ENCODE data around the gene VSNL1. TPM values are rescaled to one million over a fixed set of nuclear protein-coding genes. Genes with fewer than 3 reads are reported as not detected.

VSNL1 gene
- total RNA-seq, 1 experiment from 2014 or later = 0.43 TPM

- TF ChIP-seq, protein P1, sequence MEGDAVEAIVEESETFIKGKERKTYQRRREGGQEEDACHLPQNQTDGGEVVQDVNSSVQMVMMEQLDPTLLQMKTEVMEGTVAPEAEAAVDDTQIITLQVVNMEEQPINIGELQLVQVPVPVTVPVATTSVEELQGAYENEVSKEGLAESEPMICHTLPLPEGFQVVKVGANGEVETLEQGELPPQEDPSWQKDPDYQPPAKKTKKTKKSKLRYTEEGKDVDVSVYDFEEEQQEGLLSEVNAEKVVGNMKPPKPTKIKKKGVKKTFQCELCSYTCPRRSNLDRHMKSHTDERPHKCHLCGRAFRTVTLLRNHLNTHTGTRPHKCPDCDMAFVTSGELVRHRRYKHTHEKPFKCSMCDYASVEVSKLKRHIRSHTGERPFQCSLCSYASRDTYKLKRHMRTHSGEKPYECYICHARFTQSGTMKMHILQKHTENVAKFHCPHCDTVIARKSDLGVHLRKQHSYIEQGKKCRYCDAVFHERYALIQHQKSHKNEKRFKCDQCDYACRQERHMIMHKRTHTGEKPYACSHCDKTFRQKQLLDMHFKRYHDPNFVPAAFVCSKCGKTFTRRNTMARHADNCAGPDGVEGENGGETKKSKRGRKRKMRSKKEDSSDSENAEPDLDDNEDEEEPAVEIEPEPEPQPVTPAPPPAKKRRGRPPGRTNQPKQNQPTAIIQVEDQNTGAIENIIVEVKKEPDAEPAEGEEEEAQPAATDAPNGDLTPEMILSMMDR (IDR thresholded peaks at IDR 0.05; ENCODE audit: insufficient read depth in 1 of 2, low read depth in 1 of 2, low read length in 1 of 2, severe bottlenecking in 1 of 2, unreplicated experiment in 1 of 2) = no peak
- ChIA-PET POLR2A (no interaction called here), CTCF (no interaction called here)
- no TSS peak for BruUV-seq (replicated peaks)
- H3K27me3 ChIP-seq (replicated peaks; ENCODE audit: control insufficient read depth, insufficient read depth, low read length) = no peaks in the 10 kb centered on the region
- H3K36me3 ChIP-seq (ENCODE audit: control insufficient read depth, insufficient read depth, low read length) = no peaks in the 10 kb centered on the region
- Mint-ChIP-seq H3K4me3 (ENCODE audit: unreplicated experiment) (no peak overlapping the region), H3K27me3 (ENCODE audit: insufficient read depth, unreplicated experiment) (peaks cover 25% of the 10 kb centered on the region), H3K27ac (ENCODE audit: unreplicated experiment) (no peak overlapping the region), H3K9me3 (ENCODE audit: unreplicated experiment) (no peaks in the 10 kb centered on the region), H3K4me1 (ENCODE audit: low read depth, unreplicated experiment) (no peaks in the 10 kb centered on the region), H3K36me3 (ENCODE audit: insufficient read depth, unreplicated experiment) (peaks cover 16% of the 10 kb centered on the region)
- no peaks in the 10 kb centered on the region for H3K4me1 ChIP-seq
- intact Hi-C loops (cut with micrococcal nuclease; ENCODE audit: unreplicated experiment) = no loop called here
- H3K9me3 ChIP-seq = no peaks in the 10 kb centered on the region; the same call in 1 of the 2 replicates
- H3K4me3 ChIP-seq (ENCODE audit: low read depth, low read length) = no peak overlapping the region
- no peak for DNase-seq
These were observed 18.9 kb upstream of the VSNL1 start for GRCh38 chr2:17521621-17522020.

DNA sequence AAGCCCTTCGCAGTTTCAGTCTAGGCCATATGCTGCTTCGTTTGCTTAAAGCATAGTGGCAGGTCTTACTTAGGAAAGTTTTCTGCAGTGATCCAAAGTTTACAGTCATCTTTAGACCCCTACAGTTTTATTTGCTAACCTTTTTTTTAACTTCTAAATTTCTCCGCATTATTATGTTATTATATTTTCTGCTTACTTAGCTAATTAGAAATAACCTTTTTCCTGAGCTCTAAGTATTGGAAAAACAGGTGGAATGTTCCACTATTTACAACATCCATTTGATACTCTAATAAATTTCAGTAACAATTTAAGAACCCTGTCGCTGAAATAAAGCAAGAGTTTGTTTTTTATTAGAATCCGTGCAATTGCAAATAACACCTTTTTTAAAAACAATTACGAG, 18.2 kb upstream of the VSNL1 start:
- no peak overlapping the region for H3K4me3 Mint-ChIP-seq (ENCODE audit: unreplicated experiment)
- peaks cover 25% of the 10 kb centered on the region for H3K27me3 Mint-ChIP-seq (ENCODE audit: insufficient read depth, unreplicated experiment)
- intact Hi-C loops (cut with micrococcal nuclease; ENCODE audit: unreplicated experiment) = no loop called here
- H3K27ac Mint-ChIP-seq (ENCODE audit: unreplicated experiment) = no peak overlapping the region
- Histone ChIP-seq H3K9me3 (no peaks in the 10 kb centered on the region; the same call in 1 of the 2 replicates), H3K4me3 (ENCODE audit: low read depth, low read length) (no peak overlapping the region), H3K36me3 (ENCODE audit: control insufficient read depth, insufficient read depth, low read length) (no peaks in the 10 kb centered on the region), H3K27me3 (replicated peaks; ENCODE audit: control insufficient read depth, insufficient read depth, low read length) (no peaks in the 10 kb centered on the region), H3K4me1 (no peaks in the 10 kb centered on the region)
- TF ChIP-seq, protein P1 (IDR thresholded peaks at IDR 0.05; ENCODE audit: insufficient read depth in 1 of 2, low read depth in 1 of 2, low read length in 1 of 2, severe bottlenecking in 1 of 2, unreplicated experiment in 1 of 2) = no peak
- CTCF ChIA-PET = no interaction called here
- BruUV-seq (replicated peaks) = no TSS peak
- peaks cover 16% of the 10 kb centered on the region for H3K36me3 Mint-ChIP-seq (ENCODE audit: insufficient read depth, unreplicated experiment)
- no peak for DNase-seq
- no peaks in the 10 kb centered on the region for H3K4me1 Mint-ChIP-seq (ENCODE audit: low read depth, unreplicated experiment)
- POLR2A ChIA-PET = no interaction called here
- no peaks in the 10 kb centered on the region for H3K9me3 Mint-ChIP-seq (ENCODE audit: unreplicated experiment)

- no TSS peak for BruUV-seq (replicated peaks)
- Mint-ChIP-seq H3K27ac (ENCODE audit: unreplicated experiment) (no peak overlapping the region), H3K4me1 (ENCODE audit: low read depth, unreplicated experiment) (no peaks in the 10 kb centered on the region), H3K36me3 (ENCODE audit: insufficient read depth, unreplicated experiment) (no peaks in the 10 kb centered on the region), H3K4me3 (ENCODE audit: unreplicated experiment) (no peak overlapping the region), H3K27me3 (ENCODE audit: insufficient read depth, unreplicated experiment) (peaks cover 28% of the 10 kb centered on the region), H3K9me3 (ENCODE audit: unreplicated experiment) (no peaks in the 10 kb centered on the region)
- POLR2A ChIA-PET = no interaction called here
- intact Hi-C loops (cut with micrococcal nuclease; ENCODE audit: unreplicated experiment) = no loop called here
- H3K4me3 ChIP-seq (ENCODE audit: low read depth, low read length) = no peak overlapping the region
- H3K4me1 ChIP-seq = no peaks in the 10 kb centered on the region
- H3K9me3 ChIP-seq = no peaks in the 10 kb centered on the region
- no peaks in the 10 kb centered on the region for H3K36me3 ChIP-seq (ENCODE audit: control insufficient read depth, insufficient read depth, low read length)
- CTCF ChIA-PET = no interaction called here
- DNase-seq = no peak
- TF ChIP-seq, protein P1 (IDR thresholded peaks at IDR 0.05; ENCODE audit: insufficient read depth in 1 of 2, low read depth in 1 of 2, low read length in 1 of 2, severe bottlenecking in 1 of 2, unreplicated experiment in 1 of 2) = no peak
- H3K27me3 ChIP-seq (replicated peaks; ENCODE audit: control insufficient read depth, insufficient read depth, low read length) = no peaks in the 10 kb centered on the region
These were observed 10.7 kb upstream of the VSNL1 start for GRCh38 chr2:17529771-17530170.
